H9 (cell line): ENCODE results near the gene RSPH9. TPM values are rescaled to one million over a fixed set of nuclear protein-coding genes. Genes with fewer than 3 reads are reported as not detected.

ENCODE experiments used
- DNase-seq: peaks from one replicate; pipeline ENCODE4 v3.0.0-alpha.2; 2017
- H2AFZ ChIP-seq: one replicate; pipeline ENCODE4 v1.6.1; 2013; ENCODE audit warnings: mild to moderate bottlenecking, low read length, control low read depth, moderate library complexity
- H2AK5ac ChIP-seq: 2 replicates; pipeline ENCODE4 v1.6.1; 2013; ENCODE audit warnings: low read length, control low read depth, mixed read lengths; ENCODE audit not compliant: insufficient read length
- H2BK120ac ChIP-seq: one replicate; pipeline ENCODE4 v1.6.1; 2013; ENCODE audit warnings: low read depth, mild to moderate bottlenecking, low read length, control low read depth, inconsistent platforms; ENCODE audit not compliant: poor library complexity, severe bottlenecking
- H2BK12ac ChIP-seq: 2 replicates; pipeline ENCODE4 v1.6.1; 2013; ENCODE audit warnings: low read length, control low read depth, mixed read lengths, low read depth; ENCODE audit not compliant: insufficient read length
- H2BK15ac ChIP-seq: 2 replicates; pipeline ENCODE4 v1.6.1; 2013; ENCODE audit warnings: low read depth, low read length, control low read depth
- H2BK20ac ChIP-seq: one replicate; pipeline ENCODE4 v1.6.1; 2013; ENCODE audit warnings: low read depth, mild to moderate bottlenecking, low read length, control low read depth, inconsistent platforms; ENCODE audit not compliant: poor library complexity, severe bottlenecking
- H2BK5ac ChIP-seq: 2 replicates; pipeline ENCODE4 v1.6.1; 2013; ENCODE audit warnings: low read length, control low read depth, mixed read lengths; ENCODE audit not compliant: insufficient read length
- H3K14ac ChIP-seq: 2 replicates; pipeline ENCODE4 v1.6.1; 2013; ENCODE audit warnings: low read length, control low read depth; ENCODE audit not compliant: insufficient read depth
- H3K18ac ChIP-seq: 2 replicates; pipeline ENCODE4 v1.6.1; 2013; ENCODE audit warnings: low read depth, mild to moderate bottlenecking, mixed read lengths, low read length, control low read depth; ENCODE audit not compliant: insufficient read length
- H3K23ac ChIP-seq: 2 replicates; pipeline ENCODE4 v1.6.1; 2013; ENCODE audit warnings: low read length, control low read depth, mixed read lengths, low read depth; ENCODE audit not compliant: insufficient read length
- H3K23me2 ChIP-seq: 2 replicates; pipeline ENCODE4 v1.6.1; 2013; ENCODE audit warnings: low read depth, mild to moderate bottlenecking, mixed read lengths, low read length, control low read depth; ENCODE audit not compliant: insufficient read length, poor library complexity, severe bottlenecking
- H3K27ac ChIP-seq: 2 replicates; pipeline ENCODE4 v1.5.1; 2013; ENCODE audit warnings: low read length, control low read depth, mixed read lengths, low read depth; ENCODE audit not compliant: insufficient read length
- H3K27me3 ChIP-seq: 2 replicates; pipeline ENCODE4 v1.6.1; 2013; ENCODE audit warnings: low read length, control low read depth, inconsistent platforms; ENCODE audit not compliant: insufficient read depth
- H3K4ac ChIP-seq: 2 replicates; pipeline ENCODE4 v1.6.1; 2013; ENCODE audit warnings: low read depth, mild to moderate bottlenecking, control low read depth, inconsistent platforms, low read length, moderate library complexity
- H3K4me1 ChIP-seq: 2 replicates; pipeline ENCODE4 v1.6.1; 2013; ENCODE audit warnings: low read length, control low read depth, inconsistent platforms; ENCODE audit not compliant: insufficient read depth
- H3K4me2 ChIP-seq: 2 replicates; pipeline ENCODE4 v1.6.1; 2013; ENCODE audit warnings: low read length, control low read depth, mixed read lengths; ENCODE audit not compliant: insufficient read length, insufficient read depth
- H3K56ac ChIP-seq: 2 replicates; pipeline ENCODE4 v1.6.1; 2013; ENCODE audit warnings: low read depth, mild to moderate bottlenecking, mixed read lengths, low read length, control low read depth; ENCODE audit not compliant: insufficient read length
- H3K79me1 ChIP-seq: 2 replicates; pipeline ENCODE4 v1.6.1; 2013; ENCODE audit warnings: low read depth, mild to moderate bottlenecking, moderate library complexity, low read length, control low read depth, inconsistent platforms; ENCODE audit not compliant: insufficient read depth, poor library complexity, severe bottlenecking
- H3K79me2 ChIP-seq: 2 replicates; pipeline ENCODE4 v1.6.1; 2013; ENCODE audit warnings: low read length, control low read depth, inconsistent platforms; ENCODE audit not compliant: insufficient read depth
- H3K9ac ChIP-seq: 2 replicates; pipeline ENCODE4 v1.6.1; 2013; ENCODE audit warnings: low read length, control low read depth, mixed read lengths; ENCODE audit not compliant: insufficient read length; ENCODE audit errors: extremely low read depth
- H3K9me3 ChIP-seq: one replicate; pipeline ENCODE4 v1.6.1; 2013; ENCODE audit warnings: low read depth, low read length, inconsistent platforms; ENCODE audit not compliant: control insufficient read depth
- H3T11ph ChIP-seq: one replicate; pipeline ENCODE4 v1.6.1; 2013; ENCODE audit warnings: mild to moderate bottlenecking, low read length, control low read depth, inconsistent platforms
- H4K20me1 ChIP-seq: one replicate; pipeline ENCODE4 v1.6.1; 2013; ENCODE audit not compliant: control insufficient read depth, insufficient read length, insufficient read depth
- H4K5ac ChIP-seq: 2 replicates; pipeline ENCODE4 v1.6.1; 2013; ENCODE audit warnings: low read depth, mild to moderate bottlenecking, mixed read lengths, low read length, control low read depth; ENCODE audit not compliant: insufficient read length
- H4K8ac ChIP-seq: replicated peaks from 2 replicates; pipeline ENCODE4 v1.6.1; 2013; ENCODE audit warnings: low read length, control low read depth, mixed read lengths, low read depth; ENCODE audit not compliant: insufficient read length
- H4K91ac ChIP-seq: 2 replicates; pipeline ENCODE4 v1.6.1; 2013; ENCODE audit warnings: low read depth, mild to moderate bottlenecking, moderate library complexity, mixed read lengths, low read length, control low read depth; ENCODE audit not compliant: insufficient read length
- H3K27ac Mint-ChIP-seq, 3 experiments: 2 replicates in 2 of 3; 3 replicates in 1 of 3; pipeline ENCODE4 v1.8.0; 2020 to 2021; ENCODE audit warnings: mixed read lengths in 3 of 3, mild to moderate bottlenecking in 1 of 3, moderate library complexity in 1 of 3
- H3K27me3 Mint-ChIP-seq: 2 replicates; pipeline ENCODE4 v1.8.0; 2021; ENCODE audit warnings: low read depth, mild to moderate bottlenecking, moderate library complexity, mixed read lengths
- H3K36me3 Mint-ChIP-seq, 3 experiments: 2 replicates in 2 of 3; 3 replicates in 1 of 3; pipeline ENCODE4 v1.8.0; 2020 to 2021; ENCODE audit warnings: low read depth in 3 of 3, mixed read lengths in 3 of 3; ENCODE audit not compliant: insufficient read depth in 1 of 3
- H3K4me1 Mint-ChIP-seq, 2 experiments: 2 replicates each; pipeline ENCODE4 v1.8.0; 2020; ENCODE audit warnings: mixed read lengths in 2 of 2
- H3K4me3 Mint-ChIP-seq, 2 experiments: 2 replicates in 1 of 2; 3 replicates in 1 of 2; pipeline ENCODE4 v1.8.0; 2020 to 2021; ENCODE audit warnings: mild to moderate bottlenecking in 2 of 2, mixed read lengths in 2 of 2, moderate library complexity in 1 of 2
- H3K9me3 Mint-ChIP-seq, 2 experiments: 2 replicates in 1 of 2; 3 replicates in 1 of 2; pipeline ENCODE4 v1.8.0; 2020; ENCODE audit warnings: mild to moderate bottlenecking in 2 of 2, mixed read lengths in 2 of 2, moderate library complexity in 1 of 2
- CTCF ChIP-seq: fragments of 200-600 bp; sonication (generic); conservative IDR thresholded peaks from 3 replicates; pipeline ENCODE4 v1.8.0; 2021; ENCODE audit warnings: antibody characterized with exemption, mild to moderate bottlenecking
- WGBS: extraction: QIAGEN DNeasy Blood & Tissue Kit; methylation state at CpG from one replicate; pipeline ENCODE4 v1.1.7; 2013; ENCODE audit warnings: missing lambda C conversion rate, low lambda C conversion rate, mixed read lengths; ENCODE audit not compliant: insufficient read length; ENCODE audit errors: extremely low coverage; 5-methylcytosine and 5-hydroxymethylcytosine counted together
- total RNA-seq: library from RNA; stranded (reverse); gene quantifications from 2 replicates; pipeline ENCODE4 v1.2.1, GENCODE V29; 2021

The RSPH9 gene
- total RNA-seq, 1 experiment from 2014 or later: 0.39 TPM

GRCh38 chr6:43680308-43681200, 35.7 kb downstream of the RSPH9 start:
- Mint-ChIP-seq H3K36me3 (peaks cover 22 to 49% (median 25%) of the 10 kb centered on the region in 3 experiments; a peak in 6 of 7 replicates), H3K27me3 (no peaks in the 10 kb centered on the region), H3K27ac (no peak overlapping the region), H3K4me1 (peaks cover 9 to 12% of the 10 kb centered on the region in 2 experiments), H3K9me3 (no peaks in the 10 kb centered on the region), H3K4me3 (no peak overlapping the region)
- Histone ChIP-seq H2BK15ac (no peak overlapping the region), H3K18ac (no peak overlapping the region), H2AK5ac (no peak overlapping the region), H3T11ph (no peak overlapping the region), H3K9ac (no peak overlapping the region), H3K23me2 (no peaks in the 10 kb centered on the region), H3K56ac (no peak overlapping the region), H4K5ac (no peak overlapping the region), H2BK5ac (no peak overlapping the region), H4K91ac (no peak overlapping the region), H3K27ac (no peak overlapping the region), H3K9me3 (no peaks in the 10 kb centered on the region), H2AFZ (no peak overlapping the region), H3K23ac (no peak overlapping the region), H3K27me3 (no peaks in the 10 kb centered on the region; the same call in 1 of the 2 replicates), H2BK20ac (no peak overlapping the region), H3K14ac (no peak overlapping the region), H2BK12ac (no peak overlapping the region), H4K8ac (no peak overlapping the region), H3K4me1 (no peaks in the 10 kb centered on the region), H3K79me1 (peaks cover 7% of the 10 kb centered on the region), H4K20me1 (no peaks in the 10 kb centered on the region), H3K4ac (no peak overlapping the region), H2BK120ac (no peak overlapping the region), H3K79me2 (peaks cover 13% of the 10 kb centered on the region; the same call in 1 of the 2 replicates), H3K4me2 (no peak overlapping the region)
- no peak for DNase-seq
- WGBS: no CpG with 5 or more reads among the region's 11 CpGs
- no peak for TF ChIP-seq CTCF
